Activated CD8-positive, alpha-beta memory T cell treated with anti-CD3 and anti-CD28 coated beads, Interleukin-2, amount 50 U/mL, for 4 hours (primary cell): ENCODE results near the gene HERC2.
A peak's percentile ranks its signal among the peaks of the same experiment; 100 is the strongest.
"Not testable (repeated sequence)": the region's sequence is repeated elsewhere in the genome, so short reads cannot be mapped to it uniquely, and the experiment has no call there.

Source experiments
- DNase-seq: peaks from one replicate; pipeline ENCODE4 v3.0.0-alpha.2; 2020

HERC2 gene

DNA sequence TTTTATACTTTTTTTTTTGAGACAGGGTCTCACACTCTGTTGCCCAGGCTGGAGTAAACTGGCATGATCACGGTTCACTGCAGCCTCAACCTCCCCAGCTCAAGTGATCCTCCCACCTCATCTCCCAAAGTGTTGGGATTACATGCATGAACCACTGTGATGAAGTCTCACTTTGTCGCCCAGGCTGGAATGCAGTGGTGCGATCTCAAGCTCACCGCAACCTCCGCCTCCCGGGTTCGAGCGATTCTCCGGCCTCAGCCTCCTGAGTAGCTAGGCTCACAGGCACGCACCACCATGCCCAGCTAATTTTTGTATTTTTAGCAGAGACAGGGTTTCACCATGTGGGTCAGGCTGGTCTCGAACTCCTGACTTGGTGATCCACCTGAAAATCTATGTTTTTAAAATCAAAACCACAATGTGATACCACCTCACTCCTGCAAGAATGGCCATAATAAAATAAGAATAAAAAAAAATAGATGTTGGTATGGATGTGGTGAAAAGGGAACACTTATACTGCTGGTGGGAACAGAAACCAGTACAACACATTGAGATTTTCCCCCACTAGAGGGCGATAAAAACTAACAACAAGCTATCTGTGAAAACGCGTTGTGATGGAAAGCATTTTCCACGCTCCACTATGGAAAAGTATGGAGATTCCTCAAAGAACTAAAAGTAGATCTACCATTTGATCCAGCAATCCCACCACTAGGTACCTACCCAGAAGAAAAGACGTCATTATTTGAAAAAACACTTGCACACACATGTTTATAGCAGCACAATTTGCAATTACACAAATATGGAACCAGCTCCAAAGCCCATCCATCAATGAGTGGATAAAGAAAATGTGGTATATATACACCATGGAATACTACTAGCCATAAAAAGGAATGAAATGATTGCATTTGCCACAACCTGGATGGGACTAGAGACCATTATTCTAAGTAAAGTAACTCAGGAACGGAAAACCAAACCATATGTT, 196.0 kb downstream of the HERC2 start:
- no peak for DNase-seq

- DNase-seq = no peak
Measured at GRCh38 chr15:28124841-28125240, 197.1 kb downstream of the HERC2 start.

DNA sequence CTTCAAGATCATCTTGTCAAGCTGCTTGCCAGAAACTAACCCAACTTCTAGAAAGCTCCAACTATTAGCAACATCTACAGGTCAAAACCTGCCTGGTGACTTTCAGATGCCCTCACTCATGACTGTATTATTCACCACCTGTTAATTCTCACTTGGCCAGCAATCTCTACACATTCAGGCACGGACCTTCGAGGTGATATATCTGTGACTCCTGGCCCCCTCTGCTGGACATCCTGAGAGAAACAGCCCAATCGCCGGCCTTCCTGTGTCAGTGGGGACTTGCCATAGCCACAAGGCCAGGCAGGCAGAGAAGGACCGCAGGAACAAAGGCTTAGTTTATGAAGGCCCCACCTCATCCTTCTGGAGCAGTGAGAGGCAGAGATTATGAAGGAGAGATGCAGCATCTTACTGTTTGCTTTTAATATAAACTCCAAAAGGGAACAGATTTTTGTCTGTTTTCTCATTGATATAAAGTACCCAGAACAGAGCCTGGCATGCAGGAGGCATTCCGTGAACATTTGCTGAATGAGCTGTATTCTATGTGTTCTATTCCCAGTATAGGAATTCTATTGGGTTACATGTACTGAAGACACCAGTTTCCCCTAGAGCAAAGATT, 198.5 kb downstream of the HERC2 start:
- peak; percentile 54 for DNase-seq

- no peak for DNase-seq
Measured at GRCh38 chr15:28122038-28122949, 199.7 kb downstream of the HERC2 start.

DNA sequence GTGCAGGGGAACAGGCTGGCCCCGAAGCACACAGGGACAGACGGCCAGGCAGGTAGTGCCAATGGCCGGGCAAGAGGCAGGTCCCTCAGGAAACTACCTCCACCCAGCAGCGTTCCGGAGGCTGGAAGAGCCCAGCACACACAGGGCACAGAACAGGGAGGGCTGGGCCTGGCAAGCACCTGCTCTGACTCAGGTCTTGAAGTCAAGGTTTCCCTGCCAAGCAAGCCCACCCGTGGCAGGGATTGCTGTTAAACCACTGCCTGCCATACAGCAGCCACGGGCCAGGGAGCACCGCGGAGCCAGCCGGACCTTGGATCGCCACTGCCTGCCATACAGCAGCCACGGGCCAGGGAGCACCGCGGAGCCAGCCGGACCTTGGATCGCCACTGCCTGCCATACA, 200.4 kb downstream of the HERC2 start:
- DNase-seq = not testable (repeated sequence)

DNA sequence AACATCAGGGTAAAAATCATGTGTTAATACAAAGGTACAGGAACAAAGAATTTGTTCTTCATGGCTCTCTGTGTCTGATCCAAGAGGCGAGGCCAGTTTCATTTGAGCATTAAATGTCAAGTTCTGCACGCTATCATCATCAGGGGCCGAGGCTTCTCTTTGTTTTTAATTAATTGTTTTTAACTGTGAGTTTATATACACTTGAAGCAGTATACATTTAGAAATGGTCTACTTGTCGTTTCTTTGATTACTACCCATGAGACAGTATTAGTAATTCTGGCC, 201.7 kb downstream of the HERC2 start:
- no peak for DNase-seq

DNA sequence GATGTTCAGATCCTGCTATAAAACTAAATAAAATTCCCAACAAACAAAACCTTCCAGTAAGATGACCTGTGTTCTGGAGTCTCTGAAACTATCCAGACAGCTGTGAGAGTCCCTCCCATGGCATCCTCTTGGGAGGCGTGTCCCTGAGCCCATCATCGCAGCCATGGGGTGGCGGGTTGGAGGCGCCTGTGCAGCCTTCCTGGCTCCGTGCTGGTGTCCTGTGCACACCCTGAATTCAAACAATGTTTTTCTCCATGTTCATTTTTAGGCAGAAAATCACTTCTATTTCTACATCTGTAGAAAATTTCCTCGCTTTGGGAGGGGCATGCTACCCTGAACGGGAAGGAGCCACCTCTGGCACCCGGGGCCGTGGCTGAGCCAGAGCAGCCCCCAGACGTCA, 203.4 kb downstream of the HERC2 start:
- no peak for DNase-seq

GRCh38 chr15:28118083-28118482, 203.9 kb downstream of the HERC2 start:
- DNase-seq = no peak

DNA sequence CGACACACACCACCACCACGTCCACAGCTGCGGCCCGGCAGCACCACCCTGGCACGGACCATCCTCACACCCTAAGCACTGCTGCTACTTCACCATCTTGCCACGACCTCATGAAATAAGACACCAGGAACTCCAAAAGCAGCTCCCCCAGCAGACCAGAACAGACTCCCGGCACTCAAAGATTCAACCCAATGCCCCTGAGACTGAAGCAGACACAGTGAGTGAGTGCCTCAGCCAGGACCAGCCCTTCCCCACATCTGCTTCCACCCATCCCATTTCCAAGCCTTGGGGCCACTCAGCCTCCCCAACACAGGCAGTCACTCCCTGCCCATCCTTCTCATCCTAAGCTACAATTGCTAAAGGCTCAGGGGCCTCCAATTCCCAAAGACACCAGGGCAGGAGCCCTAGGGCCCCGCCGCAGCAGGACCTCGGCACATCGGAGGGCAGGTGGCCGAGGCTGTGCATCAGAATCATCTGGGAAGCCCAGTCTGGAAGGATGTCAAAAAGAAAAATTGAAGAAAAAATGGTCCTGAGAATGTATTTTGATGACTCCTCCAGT, 204.5 kb downstream of the HERC2 start:
- DNase-seq = no peak

GRCh38 chr15:28116521-28117431, 205.2 kb downstream of the HERC2 start:
- no peak for DNase-seq

DNA sequence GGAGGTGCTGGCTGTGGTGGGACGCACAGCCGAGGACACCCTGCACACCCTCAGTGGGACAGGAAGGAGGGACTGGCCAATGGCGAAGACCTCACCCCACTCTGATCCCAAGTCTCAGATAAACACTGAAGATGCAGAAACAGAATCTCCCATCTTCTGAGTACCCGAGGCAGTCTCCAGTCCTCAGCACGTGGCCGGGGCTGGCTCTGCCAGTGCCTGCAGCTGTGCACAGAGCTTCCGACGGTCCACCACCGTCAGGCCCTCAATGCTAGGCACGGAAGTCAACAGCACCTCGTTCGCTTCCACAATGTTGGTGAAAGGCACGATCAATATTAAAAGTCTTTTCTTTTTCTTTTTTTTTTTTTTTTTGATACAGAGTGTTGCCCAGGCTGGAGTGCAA, 206.1 kb downstream of the HERC2 start:
- DNase-seq = no peak

DNA sequence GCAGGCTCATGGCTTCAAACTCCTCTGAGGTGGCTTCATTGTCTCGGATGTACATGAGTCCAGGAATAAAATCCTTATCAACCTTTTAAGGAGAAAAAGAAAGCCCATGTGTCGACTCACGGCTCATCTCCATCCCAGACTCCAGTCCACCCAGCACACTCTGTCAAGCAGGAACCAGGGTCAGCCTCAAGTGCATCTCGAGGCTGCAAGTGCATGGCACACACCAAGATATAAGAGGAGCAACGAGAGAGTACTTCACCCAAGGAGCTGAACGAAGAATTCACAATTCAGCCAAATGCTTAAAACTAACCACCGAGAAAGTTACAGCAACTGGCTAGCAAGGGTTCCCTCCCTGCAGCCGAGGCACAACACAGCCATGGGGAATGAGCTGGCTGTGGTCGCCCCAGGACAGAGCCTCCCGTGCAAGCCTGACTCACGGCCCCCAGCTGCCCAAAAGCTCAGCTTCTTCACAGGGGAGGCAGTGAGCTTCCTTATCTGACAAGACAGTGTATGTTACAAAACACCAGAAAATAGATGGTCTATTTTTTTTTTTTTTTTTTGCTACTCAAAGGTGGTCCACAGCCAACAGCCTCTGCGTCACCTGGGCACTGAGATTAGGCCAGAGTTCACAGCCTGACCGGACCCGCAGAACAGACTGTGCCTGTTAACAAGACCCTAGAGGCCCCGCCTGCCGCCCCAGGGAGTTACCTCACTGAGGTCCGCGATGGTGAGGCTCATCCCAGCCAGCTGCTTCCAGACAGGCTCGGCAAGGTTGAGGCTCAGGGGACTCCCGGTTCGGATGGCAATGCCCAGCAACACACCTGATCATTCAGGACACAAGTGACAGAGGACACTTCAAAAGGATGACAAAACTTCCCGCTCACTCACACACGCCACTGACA, 207.0 kb downstream of the HERC2 start:
- DNase-seq = no peak

DNA sequence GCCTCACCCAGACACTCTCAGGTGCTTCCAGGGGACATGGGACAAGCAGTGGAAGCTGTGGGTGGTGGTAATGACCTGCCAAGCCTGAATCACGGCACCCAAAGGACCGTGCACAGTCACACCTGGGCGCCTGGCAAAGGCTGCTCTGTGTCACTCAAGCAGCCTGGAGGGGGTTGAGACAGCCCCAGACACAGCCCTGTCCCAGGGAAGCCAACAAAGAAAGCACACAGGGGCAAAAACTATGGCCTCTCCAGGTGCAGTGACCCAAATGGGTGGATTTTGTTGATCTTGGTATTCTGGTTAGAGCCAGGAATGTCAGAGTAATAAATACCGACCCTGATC, 207.9 kb downstream of the HERC2 start:
- DNase-seq = no peak

- no peak for DNase-seq
Measured at GRCh38 chr15:28113394-28114113, 208.4 kb downstream of the HERC2 start.

DNA sequence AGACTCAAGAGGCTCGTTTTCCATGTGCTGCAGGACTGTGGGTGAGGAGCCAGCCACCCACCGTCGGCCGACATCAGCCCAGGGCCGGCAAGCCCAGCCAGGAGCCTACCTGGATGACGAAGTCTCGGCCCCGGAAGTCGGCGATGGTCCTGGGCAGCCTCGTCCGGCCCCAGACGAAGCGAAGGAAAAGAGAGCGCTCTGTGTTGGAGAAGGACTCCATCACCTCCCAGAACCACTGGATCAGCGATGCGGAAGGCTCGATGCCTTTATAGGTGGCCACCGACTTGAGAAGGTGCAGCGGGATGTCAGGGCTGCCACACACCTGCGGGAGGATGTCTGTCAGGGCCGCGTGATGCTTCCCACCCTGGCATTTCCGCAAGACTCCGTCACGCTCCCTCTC, 209.0 kb downstream of the HERC2 start:
- no peak for DNase-seq

DNA sequence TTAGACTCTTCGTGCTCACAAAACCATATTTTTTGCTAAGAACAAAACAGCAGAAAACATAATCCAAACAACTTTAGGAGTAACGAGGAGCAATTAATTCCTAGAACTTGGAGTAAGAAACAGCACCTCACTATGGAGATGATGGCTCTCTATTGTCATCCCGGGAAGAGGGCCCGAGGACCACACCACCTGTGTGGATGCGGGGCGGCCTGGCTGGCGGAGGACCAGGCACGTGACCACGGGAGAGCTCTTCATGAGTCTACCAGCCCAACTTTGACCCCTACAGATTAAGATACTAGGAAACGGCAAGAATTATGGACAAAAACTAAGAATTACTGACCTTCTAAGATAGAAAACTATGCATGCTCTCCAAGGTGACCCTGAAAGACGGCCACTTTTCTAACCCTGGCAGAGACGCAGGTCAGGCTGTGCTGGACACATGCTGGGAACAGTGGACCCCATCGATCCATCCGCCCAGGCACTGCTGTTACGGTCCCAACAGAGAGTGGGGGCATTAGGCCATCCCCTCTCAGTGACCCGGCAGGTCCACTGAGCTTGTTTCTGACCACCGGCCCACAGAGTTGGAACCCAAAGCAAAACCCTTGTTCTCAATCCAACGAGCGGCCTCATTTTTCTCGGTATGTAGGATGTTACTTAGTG, 209.7 kb downstream of the HERC2 start:
- no peak for DNase-seq

DNA sequence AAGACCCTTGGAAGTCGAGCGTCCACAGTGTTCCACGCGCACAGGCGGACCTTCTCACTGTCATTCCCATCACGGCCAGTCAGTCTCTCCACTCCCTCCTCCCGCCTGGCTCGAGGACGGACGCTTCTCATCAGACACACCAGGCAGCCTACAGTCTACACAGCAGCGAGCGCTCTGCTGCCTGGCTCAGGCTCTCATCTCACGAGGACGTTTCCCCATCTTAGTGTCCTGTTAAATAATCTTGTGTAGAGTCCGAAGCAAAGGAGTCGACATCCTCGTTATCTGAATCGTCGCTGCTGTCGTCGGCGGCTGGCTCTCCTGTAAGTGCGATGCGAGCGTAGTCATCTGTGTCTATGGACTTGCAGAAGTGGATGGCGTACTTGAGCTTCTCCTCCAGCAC, 210.4 kb downstream of the HERC2 start:
- no peak for DNase-seq

DNA sequence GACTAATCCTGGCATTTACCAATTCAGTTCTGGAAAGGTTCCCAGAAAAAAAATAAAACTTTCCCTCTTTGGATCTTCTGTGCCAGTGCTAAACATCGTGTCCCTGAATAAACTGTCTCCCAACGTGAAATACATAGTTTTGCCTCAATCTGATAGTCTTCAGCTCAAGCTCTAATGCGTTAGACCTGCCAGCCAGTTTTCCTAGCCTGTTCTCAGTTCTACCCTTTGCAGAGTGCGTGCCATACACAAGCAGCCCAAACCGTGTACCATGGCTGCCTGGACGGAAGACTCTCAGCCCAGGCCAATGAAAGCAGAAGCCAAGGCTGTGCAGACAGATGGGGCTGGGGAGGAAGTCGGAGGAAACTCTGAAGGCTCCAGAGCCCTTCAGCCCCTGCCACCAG, 211.5 kb downstream of the HERC2 start:
- DNase-seq = no peak

- DNase-seq = no peak
Measured at GRCh38 chr15:28109626-28110455, 212.1 kb downstream of the HERC2 start.
